Activated CD8-positive, alpha-beta memory T cell treated with anti-CD3 and anti-CD28 coated beads for 24 hours (primary cell): ENCODE measurements around the gene KCNQ1.

Experiments
- DNase-seq: peaks from one replicate; pipeline ENCODE4 v3.0.0-alpha.2; 2020

Gene KCNQ1

GRCh38 chr11:2511421-2512369, 66.9 kb downstream of the KCNQ1 start:
- peak; percentile 45 for DNase-seq

GRCh38 chr11:2512431-2513407, 67.9 kb downstream of the KCNQ1 start:
- DNase-seq, result peak; percentile 46

- no peak for DNase-seq
These were observed 68.6 kb downstream of the KCNQ1 start for GRCh38 chr11:2513441-2513840.

DNA sequence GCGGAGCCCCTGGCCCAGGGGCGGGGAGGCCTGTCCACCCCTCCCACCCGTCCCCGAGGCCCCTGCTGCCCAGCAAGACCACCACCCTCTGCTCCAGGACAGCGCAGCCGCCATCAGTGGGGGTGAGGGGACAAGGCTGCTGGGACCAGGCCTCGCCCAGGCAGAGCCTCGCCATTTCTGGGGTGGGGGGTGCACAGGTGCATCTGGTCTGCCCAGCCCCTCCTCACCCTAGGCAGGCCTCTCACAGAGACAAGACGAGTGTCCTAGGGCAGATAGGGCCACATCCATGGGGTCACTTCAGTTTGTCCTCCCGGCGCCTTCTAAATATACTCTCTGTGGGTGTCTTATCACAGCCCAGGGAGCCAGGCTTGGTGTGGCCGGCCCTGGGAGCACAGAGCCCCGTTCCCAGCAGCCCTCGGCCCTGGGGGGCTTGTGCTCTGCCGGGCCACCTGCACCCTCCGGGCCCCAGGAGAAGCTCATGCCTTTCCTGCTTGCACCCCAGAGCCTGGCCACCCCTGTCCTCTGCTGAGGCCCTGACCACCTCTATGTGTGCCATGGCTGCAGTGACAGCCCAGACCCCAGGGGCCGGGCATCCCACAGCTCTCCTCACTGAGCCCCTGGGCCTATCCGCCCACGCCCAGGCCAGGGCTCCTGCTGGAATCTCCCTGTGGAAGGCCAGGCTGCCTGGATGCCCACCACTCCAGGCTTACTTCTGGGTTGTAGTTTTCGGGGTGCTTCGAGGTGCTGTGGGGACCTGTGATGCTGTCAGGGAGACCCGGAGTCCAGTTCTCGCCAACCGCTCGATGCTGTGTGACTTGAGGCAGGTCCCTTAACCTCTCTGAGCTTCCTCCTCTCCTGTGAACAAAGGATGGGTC, 70.8 kb downstream of the KCNQ1 start:
- DNase-seq, result no peak

- no peak for DNase-seq
These were observed 71.6 kb downstream of the KCNQ1 start for GRCh38 chr11:2516276-2517015.

DNA sequence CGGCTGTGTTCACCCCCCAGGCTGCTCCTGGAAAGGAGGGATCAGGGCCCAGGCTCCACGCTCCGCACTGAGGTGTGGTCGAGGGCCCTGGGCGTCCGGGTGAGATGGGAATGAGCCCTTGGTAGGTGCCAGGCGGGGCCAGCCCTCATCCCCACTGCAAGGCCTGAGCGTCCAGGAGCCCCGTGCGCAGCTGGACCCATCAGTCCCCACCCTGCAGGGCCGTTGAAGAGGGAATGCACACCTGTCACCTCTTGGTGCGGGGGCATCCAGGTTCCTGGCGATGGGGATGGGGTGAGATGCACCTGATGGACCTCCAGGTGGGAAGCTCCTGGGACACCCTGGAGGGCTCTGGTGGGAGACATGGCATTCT, 72.2 kb downstream of the KCNQ1 start:
- DNase-seq, result peak; percentile 45

DNA sequence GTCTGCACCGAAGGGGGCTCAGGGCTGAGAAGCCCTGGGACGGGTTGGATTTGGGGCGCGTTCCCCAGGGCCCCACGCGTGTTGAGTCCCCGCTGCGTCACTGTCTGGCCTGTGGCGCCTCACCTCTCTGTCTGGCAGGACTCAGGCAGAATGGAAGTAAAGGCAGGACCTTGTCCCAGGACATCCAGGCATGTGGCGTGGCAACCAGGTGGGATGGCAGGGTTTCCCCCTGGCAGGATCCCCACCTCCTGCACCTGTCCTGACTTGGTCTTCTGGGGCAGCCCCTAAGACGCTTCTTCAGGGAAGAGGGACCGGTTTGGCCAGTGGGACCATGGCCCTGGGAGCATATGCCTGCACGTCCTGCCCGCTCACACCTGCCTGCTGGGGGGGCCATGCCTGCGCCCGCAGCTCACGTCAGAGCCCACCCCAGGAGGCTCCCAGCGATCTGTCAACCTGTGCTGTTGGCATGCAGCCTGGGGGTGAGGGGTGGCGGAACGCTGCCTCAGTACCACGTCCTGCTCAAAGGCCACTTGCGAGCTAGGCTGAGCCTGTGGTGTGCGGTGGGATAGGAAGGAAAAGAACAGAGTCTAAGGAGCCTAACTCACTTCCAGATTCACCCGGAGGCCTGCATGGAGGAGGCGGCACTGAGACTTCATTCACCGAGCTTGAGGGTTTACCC, 72.7 kb downstream of the KCNQ1 start:
- DNase-seq, result no peak

- DNase-seq, result peak; percentile 47
These were observed 73.5 kb downstream of the KCNQ1 start for GRCh38 chr11:2518111-2518982.

- peak; percentile 30 for DNase-seq
These were observed 74.2 kb downstream of the KCNQ1 start for GRCh38 chr11:2518983-2519340.

GRCh38 chr11:2519517-2519861, 74.7 kb downstream of the KCNQ1 start:
- no peak for DNase-seq

DNA sequence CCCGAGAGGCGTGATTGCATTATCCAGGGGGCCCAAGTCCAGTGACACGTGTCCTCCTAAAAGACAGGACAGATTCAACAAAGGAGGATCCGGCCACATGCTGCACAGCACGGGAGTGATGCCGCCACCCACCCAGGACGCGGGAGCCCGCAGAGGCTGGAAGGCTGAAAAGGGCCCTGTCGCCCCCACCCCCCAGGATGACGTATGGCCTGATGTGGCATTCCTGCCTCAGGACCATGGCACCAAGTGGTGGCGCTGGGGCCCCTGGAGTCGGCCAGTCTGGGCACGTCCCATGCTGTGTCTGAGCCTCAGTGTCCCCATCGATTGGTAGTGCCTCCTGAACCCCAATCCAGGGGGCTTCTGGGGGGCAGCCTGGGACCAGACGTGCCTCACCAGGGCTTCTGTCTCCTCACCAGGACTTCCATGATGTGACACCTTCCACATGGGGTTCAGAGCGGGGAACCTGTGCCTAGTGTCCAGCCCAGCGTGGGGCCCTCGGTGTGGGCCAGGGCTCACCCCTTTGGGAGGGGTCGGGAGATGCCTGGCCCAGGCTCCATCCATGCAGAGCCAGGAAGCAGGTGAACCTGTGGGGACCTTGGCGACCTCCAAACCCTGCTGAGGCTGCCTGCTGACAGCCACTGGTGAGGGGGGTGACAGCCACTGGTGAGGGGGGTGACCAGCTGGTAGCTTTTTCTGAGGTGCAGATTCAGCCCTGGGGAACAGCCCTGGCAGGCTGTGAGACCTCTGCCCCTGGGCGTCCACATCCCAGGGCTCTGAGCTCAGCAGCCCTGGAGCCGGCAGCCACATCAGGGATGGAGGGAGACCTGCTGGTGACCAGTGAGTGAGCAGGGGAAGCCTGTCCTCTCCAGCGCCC, 75.3 kb downstream of the KCNQ1 start:
- peak; percentile 52 for DNase-seq

GRCh38 chr11:2520736-2521035, 75.9 kb downstream of the KCNQ1 start:
- no peak for DNase-seq

- DNase-seq, result peak; percentile 33
These were observed 76.4 kb downstream of the KCNQ1 start for GRCh38 chr11:2521081-2521732.

- DNase-seq, result peak; percentile 43
These were observed 77.2 kb downstream of the KCNQ1 start for GRCh38 chr11:2521733-2522630.

- no peak for DNase-seq
These were observed 77.9 kb downstream of the KCNQ1 start for GRCh38 chr11:2522631-2523255.

GRCh38 chr11:2523821-2524391, 79.1 kb downstream of the KCNQ1 start:
- peak; percentile 40 for DNase-seq
